ENCODE results near the gene LTO1.

The LTO1 gene

DNA sequence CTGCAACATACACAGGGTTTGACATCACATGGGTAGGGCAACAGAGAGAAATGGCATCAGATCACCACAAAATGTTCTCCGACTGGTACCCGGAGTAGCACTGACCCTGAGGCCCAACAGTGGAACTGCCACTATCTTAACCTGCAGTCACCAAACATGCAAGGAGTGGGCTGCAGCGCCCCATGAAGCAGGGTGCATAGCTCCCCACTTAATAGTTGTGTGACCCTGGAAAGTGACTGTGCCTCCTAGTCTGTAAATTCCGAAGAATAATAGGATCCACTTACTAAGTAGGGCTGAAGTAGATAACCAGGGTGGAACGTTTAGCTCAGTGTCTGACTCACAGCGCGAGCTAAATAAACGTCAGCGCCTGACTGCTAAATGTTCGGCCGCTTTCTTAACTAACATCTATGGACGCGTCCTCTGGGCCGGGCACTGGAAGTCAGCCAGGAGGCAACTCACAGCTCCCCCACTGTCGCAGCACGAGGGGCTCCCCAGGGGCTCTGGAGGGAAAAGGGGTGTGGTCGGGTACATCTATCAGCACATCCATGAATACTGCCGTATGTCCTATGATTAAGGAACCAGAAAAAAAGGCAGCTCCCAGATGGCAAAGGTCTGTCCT lies 777 bp downstream of the LTO1 start:
- no peak for DNase-seq

DNA sequence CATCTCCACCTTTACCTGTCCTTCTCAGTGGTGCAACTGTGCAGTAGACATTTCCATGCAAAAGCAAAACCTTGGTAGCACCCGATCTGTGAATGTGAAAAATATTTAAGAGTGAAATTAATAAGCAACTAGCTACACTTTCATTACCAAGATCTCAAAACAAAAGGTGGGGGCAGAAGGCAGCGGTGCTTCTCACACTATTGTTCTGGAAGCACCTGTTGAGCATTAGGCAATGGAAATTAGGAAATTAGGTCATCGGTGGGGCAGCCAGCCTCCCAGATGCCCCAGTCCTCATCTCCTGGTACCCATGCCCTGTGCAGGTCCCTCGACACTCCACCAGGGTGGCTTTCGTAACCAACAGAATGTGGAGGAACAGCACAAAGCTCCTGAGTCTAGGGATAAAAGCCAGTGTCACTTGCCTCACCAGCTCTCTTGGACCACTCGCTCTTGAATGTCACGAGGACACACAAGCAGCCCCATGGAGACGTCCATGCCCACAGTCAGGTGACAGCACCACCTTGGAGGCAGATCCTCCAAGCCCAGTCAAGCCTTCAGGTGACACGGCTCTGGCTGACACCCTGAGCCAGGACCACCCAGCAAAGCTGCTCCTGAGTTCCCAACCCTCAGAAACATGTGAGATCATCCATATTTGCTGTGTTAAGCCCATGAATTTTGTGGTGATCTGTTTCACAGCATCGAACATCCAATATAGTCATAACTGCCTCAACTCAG lies 3.3 kb downstream of the LTO1 start:
- no peak for DNase-seq

DNA sequence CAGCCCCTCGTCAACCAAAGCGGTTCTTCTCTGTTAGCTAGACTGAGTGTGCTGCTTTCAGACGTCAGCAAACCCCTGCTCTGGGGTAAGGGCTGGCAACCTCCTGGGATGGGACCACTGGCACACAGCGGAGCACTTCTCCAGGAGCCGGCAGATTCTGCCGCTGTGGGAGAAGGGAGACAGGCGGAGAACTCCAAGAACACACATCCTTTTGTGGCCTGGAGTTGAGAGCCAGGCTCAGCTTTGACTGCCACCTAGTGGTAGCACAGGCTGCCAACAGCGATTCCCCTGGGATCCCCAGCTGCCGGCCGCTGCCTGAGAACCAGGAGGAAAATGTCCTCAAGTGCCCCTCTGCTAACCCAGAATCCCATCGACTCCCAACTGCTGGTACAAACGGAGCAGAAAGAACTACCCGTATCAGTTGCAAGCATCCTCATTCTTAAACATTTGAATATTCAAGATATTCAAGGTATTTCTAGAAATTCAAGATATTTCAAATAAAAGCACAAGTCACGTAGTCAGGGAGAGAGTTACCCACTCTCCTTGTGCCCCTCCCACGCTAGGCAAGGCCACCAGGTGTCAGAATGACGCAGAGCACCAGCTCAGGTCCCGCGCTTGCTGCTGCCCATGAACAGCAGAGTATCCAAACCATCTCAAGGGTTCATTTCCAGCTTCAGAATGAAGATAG lies 4.9 kb downstream of the LTO1 start:
- DNase-seq: peak; percentile 40 to 80

DNA sequence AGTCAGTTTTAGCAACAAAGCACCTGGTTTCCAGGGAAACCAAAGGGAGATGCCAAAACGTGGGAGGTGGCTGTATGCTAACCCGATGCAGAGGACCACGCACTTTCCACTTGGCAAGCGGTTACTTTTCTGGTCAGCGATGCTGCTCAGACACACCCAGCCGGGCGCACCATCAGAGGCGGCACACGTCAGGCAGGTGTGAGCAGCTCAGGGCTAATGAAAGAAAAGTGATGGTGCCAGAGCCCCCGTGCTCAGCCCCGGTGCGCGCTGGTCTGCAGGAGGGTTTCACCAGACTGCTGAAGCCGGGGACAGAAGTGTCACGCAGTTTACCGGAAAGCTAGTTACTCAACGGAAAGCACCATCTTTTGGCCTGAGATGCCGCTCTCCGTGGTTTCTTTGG lies 5.7 kb downstream of the LTO1 start:
- no peak for DNase-seq

DNA sequence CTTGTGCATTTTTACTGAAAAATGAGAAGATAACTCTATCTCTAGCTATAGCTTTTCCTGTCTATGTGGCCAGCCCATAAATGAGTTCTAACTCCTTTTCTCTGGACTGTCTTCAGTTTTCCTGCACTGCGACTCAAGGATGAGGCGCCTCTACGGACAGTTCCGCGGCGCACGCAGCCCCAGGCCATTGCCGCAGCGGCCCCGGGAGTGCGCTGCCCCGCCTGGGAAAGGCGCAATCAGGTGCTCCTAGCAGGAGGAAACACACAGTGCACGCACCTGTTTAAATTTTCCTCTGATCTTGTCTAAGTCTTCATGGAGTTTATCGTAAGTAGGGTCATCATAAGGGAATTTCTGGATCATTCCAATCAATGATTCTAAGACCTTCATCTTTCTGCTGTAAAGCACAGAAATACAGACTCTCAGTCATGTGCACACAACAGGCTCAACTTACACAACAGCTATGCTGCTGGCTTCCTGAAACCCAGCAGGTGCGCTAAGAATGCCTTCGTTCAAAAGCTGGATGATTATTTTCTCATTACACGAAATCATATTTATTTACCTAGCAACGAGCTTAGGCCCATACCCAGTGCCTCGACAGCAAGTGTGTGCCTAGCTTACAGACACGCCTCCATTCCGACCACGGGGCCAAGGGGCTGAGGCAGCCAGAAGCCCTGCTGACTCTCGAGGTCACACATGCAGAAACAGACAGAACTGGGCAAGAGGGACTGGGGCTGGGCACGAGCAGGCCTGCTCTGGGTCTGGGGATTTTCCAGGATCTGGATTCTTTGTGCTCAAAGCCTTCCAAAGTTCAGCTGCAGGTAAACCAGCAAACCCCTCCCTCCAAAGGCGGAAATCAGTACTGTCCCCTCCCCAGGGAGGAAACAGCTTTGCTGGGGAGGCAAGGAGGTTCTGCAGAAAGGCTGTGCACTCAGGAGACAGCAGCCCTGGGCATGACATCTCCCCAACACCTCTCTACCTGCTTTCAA lies 7.2 kb downstream of the LTO1 start:
- no peak for DNase-seq

DNA sequence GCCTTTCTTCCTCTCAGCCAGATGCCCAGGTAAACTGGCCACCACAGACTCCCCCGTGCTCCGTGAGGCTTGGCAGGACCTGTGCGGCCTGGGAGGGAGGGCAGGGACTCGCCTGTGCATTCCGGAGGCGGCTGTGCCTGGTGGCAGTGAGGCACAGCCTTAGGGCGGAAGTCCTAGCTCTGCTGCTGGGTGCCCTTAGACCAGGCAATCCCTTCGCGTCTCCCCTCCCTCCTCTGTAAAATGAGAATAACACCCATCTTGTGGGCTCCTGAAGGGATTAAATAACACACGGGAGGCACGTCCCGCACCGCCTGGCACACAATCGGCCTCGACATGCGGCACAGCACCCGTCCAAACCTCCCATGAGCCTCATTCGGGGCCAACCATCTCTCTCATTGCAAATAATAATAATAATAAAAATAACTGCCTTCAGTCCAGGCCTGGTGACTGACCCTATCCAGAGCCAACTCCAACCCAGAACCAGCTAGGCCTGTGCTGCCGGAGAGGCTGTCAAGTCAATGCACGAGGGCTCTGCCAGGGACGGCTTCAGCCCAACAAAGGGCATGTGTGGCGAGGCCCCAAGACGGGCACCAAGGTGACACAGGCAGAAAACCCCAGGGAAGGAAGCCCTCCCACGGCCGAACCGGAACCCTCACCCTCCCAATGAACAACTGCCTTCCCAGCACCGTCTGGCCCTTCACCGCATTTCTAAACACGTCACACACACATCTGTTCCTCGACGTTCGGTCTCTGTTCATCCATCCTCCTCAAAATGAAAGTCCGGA lies 8.2 kb downstream of the LTO1 start:
- DNase-seq: no peak

DNA sequence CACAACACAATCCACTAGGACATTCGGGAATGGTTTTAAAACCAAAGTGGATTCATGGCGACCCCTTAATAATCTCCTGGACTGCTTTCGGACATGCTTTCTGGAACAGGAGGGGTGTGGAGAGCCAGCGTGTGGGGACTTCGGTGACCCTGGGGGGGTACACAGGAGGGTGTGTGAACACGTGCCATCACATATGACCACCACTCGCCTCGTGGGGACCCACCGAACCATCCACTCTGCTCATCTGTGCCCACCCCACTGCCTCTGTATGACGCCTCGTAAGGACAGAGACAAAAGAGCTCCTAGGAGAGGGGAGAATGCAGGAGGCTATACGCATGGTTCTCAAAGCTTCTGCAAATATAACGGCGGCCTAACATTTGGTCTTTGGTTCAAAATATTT lies 8.9 kb downstream of the LTO1 start:
- DNase-seq: no peak

DNA sequence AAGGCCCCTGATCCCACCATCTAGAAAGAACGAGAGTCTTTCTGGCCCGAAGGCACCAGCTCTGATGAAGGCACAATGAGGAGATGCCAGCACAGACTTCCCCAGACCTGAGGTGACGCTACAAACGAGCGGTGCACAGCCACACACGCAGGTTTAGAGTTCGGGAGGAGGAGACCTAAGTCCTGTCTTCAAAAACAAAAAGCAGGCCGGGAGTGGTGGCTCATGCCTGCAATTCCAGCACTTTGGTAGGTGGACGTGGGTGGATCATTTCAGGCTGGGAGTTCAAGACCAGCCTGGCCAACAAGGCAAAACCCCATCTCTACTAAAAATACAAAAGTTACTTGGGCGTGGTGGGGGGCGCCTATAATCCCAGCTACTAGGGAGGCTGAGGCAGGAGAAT lies 9.5 kb downstream of the LTO1 start:
- no peak for DNase-seq

DNA sequence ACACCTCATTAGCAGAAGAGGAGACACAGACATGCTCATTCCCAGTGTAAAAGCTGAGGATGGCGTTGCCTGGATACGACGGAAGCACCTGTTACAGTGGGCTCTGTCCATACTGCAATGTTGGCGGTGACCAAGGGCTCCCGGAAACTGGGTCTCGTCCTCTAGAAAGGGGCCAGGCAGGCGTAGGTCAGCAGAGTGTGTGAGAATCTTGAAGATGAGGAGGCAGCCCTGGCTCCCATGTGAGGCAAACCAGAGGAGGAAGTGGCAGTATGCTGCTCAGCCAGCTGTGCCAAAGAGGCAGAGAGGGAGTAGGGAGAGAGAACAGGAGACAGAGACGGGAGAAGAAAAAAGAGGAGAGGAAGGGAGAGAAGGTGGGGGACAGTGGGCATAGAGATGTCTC lies 10.3 kb downstream of the LTO1 start:
- no peak for DNase-seq

DNA sequence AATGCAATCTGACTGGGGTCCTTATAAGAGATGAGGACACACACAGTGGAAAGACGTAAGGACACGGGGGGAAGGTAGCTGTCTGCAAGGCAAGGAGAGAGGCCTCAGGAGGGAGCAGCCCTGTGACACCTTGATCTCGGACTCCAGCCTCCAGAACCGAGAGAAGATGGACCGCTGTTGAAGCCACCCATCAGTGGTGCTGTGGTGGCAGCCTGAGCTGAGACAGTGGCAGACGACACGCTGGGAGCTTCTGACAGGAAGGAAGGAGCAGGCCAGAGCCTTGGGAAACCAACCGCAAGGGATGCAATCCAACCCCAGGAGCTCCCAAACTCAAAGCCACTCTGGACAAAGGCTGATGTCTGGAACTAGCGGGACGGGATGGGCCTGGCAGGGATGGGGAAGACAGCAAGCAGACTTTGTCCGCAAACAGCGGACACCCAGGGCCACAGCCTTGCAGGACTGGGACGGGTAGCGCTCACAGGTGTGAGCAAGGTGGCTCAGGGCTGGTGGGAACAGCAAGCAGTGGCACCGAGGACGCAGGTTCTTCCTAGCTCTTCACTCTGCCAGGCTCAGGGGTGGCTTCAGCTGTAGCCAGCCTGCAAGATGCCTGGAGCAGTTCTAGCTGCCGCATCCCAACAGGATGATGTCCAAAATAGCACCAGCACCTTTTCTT lies 10.9 kb downstream of the LTO1 start:
- DNase-seq: no peak

DNA sequence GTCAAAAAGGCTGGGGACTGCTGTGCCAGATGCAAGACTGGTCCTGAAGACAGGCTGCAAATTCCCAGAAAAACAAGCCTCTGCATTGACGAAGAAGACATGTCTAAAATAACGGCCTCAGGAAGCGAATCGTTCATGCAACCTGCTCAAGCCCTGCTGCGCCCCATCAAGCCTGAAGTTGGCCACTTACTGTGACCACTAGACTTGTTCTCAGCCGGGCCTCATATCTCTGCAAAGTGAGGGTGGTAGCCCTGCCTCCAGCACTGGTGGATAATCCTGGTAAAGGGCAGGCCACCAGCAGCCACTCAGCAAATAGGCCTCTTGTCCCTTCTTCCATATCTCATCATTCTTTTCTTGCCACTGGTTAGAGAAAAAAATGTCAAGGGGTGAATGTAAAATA lies 11.8 kb downstream of the LTO1 start:
- no peak for DNase-seq

DNA sequence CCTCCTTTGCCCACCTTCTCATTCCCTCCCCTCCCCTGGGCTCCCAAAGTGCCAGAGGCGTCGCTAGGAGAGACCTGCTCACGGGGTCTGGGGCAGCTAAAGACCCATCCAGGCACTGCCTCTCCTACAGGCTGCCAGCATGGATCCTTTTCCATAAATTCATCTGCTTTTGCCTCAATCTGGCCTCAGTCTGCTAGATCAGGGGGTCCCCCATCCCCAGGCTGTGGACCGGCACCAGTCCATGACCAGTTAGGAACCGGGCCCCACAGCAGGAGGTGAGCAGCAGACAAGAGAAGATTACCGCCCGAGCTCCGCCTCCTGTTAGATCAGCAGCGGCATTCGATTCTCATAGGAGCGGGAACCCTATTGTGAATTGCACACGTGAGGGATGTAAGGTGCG lies 12.3 kb downstream of the LTO1 start:
- DNase-seq: no peak

DNA sequence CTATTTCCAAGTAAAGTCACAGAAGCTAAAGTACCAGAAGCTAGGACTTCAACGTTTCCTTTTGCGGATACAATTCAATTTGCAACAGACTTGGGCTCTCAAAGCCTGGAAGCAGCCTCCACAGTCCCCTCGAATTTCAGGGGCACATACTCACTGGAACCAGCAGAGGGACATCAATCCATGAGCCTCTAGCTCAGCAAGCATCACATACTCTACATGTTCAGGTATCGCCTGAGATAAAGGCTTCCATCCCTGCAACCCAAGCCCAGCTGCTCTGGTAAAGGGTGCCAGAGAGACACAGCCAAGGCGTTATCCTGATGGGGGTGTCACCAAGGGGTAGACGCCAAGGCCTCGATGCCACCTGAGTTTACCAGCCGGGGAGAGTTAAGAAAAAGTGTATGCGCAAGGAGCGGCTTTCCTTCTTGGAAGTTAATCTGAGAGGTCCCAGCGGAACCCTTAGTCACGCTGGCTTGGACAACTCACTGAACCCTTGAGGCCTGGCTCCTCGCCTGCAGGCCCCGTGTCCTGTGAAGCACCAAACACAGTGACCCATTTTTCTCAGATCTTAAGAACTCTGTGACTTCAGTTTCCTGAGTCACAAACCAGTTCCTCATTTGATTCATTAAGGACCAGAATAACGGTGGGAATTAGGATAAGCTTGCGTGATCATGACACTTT lies 13.0 kb downstream of the LTO1 start:
- no peak for DNase-seq

DNA sequence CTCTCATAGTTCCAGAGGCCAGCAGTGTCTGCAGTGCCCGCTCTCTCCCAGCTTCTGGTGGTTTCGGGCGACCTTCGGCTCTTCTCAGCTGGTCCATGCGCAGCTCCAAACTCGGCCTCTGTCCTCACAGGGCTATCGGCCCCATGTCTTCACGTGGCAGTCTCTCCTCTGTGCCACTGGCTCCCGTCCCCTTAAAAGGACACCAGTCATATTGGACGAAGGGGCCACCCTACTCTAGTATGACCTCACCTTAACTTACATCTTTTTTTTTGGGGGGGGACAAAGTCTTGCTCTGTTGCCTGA lies 13.8 kb downstream of the LTO1 start:
- no peak for DNase-seq

DNA sequence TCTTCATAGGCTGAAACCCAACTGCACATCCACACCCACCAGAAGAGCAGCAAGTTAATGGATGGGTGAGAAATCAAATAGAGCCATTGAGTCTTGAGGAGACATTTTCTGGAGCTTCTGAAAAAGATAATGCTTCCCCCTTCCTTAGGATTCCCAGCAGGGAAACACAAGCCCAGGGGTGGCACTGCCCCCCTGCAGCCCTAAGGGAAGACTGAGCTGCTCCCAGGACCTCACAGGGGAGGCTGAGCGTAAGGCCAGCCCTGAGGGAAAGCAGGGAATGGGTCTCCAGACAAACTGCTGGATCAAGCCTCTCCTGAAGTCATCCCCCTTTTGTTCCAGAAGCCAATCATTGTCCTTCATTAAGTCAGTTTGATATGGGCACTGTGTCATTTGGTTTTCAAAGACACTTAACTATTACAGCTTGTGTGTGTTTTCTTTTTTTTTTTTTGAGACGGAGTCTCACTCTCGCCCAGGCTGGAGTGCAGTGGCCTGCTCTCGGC lies 15.1 kb downstream of the LTO1 start:
- DNase-seq: no peak

DNA sequence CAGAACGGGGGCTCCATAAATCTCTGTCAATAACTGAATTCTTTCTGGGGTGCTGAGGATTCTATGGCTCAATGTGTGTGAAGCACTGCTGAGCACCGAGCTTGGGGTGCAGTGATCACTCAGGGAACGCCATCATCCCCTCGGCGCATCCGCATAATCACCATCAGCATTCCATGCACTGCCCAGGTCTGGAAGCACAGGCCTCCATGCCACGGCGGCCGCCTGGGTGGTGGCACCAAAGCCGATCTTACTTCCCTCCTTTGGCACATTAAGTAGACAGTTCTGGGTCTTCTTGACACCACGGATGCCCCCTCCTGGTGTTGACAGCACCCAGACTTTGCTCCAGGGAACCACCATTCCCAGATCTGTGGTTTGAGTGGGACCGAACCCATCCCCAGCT lies 15.6 kb downstream of the LTO1 start:
- no peak for DNase-seq

DNA sequence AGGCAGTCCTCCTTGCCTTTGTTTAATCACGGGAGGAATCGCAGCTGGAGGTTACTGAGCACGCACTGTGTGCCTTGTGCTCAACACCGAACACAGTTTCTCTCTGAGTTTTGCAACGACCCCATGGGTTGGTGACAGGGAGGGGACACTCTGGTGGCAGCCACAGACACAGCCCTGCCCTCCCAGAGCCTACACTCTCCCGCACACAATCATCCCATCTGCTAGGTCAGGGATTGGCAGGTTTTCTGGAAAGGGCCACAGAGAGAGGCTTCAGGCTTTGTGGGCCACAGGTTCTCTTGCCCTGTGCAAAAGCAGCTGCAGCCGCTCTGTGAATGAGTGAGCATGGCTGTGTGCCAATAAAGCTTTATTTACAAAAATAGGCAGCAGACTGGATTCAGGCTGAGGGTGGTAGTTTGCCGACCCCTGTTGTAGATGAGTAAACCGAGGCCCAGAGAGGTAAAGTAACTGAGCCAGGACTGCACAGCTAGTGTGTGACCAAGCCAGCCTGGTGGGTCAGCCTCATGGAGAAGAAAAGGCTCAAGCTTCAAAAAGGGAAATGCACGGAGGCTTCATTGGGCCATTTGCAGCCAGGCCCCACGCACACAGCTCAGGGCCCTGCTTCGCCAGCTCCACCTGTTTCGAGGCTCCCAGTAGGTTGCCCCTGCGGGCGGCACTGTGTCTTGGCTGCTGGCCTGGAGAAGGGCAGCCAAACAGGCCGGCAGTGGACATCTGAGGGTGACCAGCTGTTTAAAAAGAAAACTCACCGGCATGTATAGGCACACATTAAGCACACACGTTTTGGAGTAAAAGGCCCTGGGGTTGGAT lies 16.3 kb downstream of the LTO1 start:
- no peak for DNase-seq

DNA sequence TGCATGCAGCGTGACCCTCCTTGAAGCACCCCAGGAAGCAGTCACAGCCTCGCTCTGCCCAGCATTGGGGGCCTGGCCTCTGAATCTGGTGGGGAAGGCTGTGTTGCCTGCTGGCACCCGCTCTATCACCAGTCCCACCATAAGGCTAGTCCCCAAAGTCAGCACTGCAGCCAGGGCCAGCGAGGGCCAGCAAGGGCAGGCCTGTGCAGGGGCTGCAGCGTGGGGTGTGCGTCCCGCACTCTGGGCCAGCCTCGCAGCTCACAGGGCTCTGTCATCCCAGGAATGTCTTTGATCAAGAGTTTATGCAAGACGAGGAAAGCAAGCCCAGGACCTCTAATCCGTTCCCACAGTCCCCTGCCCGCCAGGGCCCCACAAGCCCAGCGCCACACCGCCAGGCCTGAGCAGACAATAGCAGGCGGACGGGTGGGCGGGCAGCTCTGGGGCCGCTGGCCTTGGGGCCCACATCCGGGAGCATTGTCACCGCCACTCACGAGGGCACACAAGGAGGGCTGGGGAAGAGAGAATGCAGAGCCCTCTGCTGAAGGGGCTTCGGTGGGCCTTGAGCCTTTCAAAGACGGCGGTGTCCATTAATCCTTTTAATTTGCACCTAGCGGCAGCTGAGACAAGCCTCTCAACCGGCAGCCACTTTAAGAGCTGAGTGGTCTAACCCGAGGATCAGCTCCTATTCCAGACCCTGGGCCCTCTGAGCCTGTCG lies 17.1 kb downstream of the LTO1 start:
- no peak for DNase-seq

DNA sequence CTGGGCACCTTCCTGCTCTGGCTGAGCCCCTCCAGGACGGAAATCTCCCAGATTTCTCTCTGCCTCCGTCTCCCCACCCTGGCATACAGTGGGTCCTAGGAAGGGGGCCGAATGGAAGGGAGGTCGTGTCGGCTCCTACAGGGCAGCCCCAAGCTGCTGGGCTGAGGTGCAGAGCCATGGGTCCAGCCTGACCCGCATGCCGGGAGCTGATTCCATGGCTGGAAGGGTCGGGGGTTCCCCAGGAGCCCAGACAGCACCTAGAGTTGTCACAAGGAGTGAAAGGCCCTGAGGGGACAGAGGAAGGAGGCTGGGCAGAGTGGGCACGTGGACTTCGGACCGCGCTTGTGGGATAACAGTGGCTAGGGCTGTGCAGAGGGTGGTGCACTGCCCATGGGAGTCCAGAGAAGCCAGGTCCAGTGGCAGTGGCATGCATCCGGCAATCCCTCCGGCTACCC lies 17.7 kb downstream of the LTO1 start:
- no peak for DNase-seq

All from SW 1271 (cell line).